ENCODE data around the gene MT3. TPM values are rescaled to one million over a fixed set of nuclear protein-coding genes. Genes with fewer than 3 reads are reported as not detected.

Gene MT3
- total and polyA plus RNA-seq, 2 of the 13 experiments (the other 11 are each of a cell fraction or from before 2014, with no cell fraction given): not detected

GRCh38 chr16:56637814-56638750 lies 48.8 kb downstream of the MT3 start, which contains the start of gene MT1A (continued):
- no peak for TF ChIP-seq NR2F6 (IDR thresholded peaks at IDR 0.05)
- peak; percentile 77 for TF ChIP-seq NR2F6 (CRISPR knock-in tag; IDR thresholded peaks at IDR 0.05)
- peak; percentile 77 for TF ChIP-seq ZNF687 (CRISPR knock-in tag; IDR thresholded peaks at IDR 0.05)
- no peak for TF ChIP-seq NFE2L2 (IDR thresholded peaks at IDR 0.05; ENCODE audit: low read length)
- TF ChIP-seq ELF3 (CRISPR knock-in tag; IDR thresholded peaks at IDR 0.05): no peak
- TF ChIP-seq HMG20A (CRISPR knock-in tag; IDR thresholded peaks at IDR 0.05; ENCODE audit: borderline replicate concordance): no peak
- no peak for TF ChIP-seq ZFP36 (IDR thresholded peaks at IDR 0.05; ENCODE audit: borderline replicate concordance, low read depth, low read length, partially characterized antibody)
- TF ChIP-seq TGIF2 (CRISPR knock-in tag; IDR thresholded peaks at IDR 0.05): no peak
- no peak for TF ChIP-seq PLSCR1 (CRISPR knock-in tag; IDR thresholded peaks at IDR 0.05; ENCODE audit: borderline replicate concordance)
- no peak for TF ChIP-seq GPN1 (CRISPR knock-in tag; IDR thresholded peaks at IDR 0.05; ENCODE audit: borderline replicate concordance)
- TF ChIP-seq HOXA9 (CRISPR knock-in tag; IDR thresholded peaks at IDR 0.05; ENCODE audit: borderline replicate concordance): no peak
- TF ChIP-seq CBX5 (CRISPR knock-in tag; IDR thresholded peaks at IDR 0.05; ENCODE audit: borderline replicate concordance): no peak
- TF ChIP-seq PBX3 (CRISPR knock-in tag; IDR thresholded peaks at IDR 0.05; ENCODE audit: borderline replicate concordance): no peak
- no peak for TF ChIP-seq ZBTB46 (CRISPR knock-in tag; IDR thresholded peaks at IDR 0.05; ENCODE audit: borderline replicate concordance)
- TF ChIP-seq ZBTB38 (CRISPR knock-in tag; IDR thresholded peaks at IDR 0.05): peak; percentile 87
- no peak for TF ChIP-seq PPARG (CRISPR knock-in tag; conservative IDR thresholded peaks at IDR 0.05)
- TF ChIP-seq ZNF850 (CRISPR knock-in tag; conservative IDR thresholded peaks at IDR 0.05): no peak
- TF ChIP-seq PITX1 (CRISPR knock-in tag; IDR thresholded peaks at IDR 0.05): peak; percentile 47; the same call in 1 of the 2 replicates
- no peak for TF ChIP-seq ZNF605 (CRISPR knock-in tag; IDR thresholded peaks at IDR 0.05)
- TF ChIP-seq ZNF749 (CRISPR knock-in tag; IDR thresholded peaks at IDR 0.05; ENCODE audit: borderline replicate concordance): no peak
- no peak for TF ChIP-seq JDP2 (CRISPR knock-in tag; IDR thresholded peaks at IDR 0.05; ENCODE audit: borderline replicate concordance)

Data from HepG2 (cell line).